ENCODE data around the gene GCAT. TPM values are rescaled to one million over a fixed set of nuclear protein-coding genes. Genes with fewer than 3 reads are reported as not detected.
"Not testable (repeated sequence)": the region's sequence is repeated elsewhere in the genome, so short reads cannot be mapped to it uniquely, and the experiment has no call there.

Gene GCAT
- total and polyA plus RNA-seq, 11 donors: 25.2 to 83.6 (median 39.7) TPM

- H3K4me3 ChIP-seq: no peak overlapping the region
- DNase-seq: no peak
- intact Hi-C loops (cut with DNase I): loop anchor here in 6 of 10 donors (2.0 to 10.0 kb wide), 7 partner anchors 98 to 170 kb away; partner anchors contain the start of genes NOL12 (in 2 of the 6) and TRIOBP (in 2 of the 6)
- no peaks in the 10 kb centered on the region for H3K9me3 ChIP-seq
- TF ChIP-seq POLR2A (IDR thresholded peaks at IDR 0.05) (no peak), CTCF (IDR thresholded peaks at IDR 0.05) (no peak)
- H3K4me1 ChIP-seq: no peaks in the 10 kb centered on the region
- WGBS, 4 donors: 91 to 94% (median 92%) methylated on average over 6 of the region's 6 CpGs
- H3K27me3 ChIP-seq: no peaks in the 10 kb centered on the region
- ATAC-seq: no peak
- no peak overlapping the region for H3K27ac ChIP-seq
- H3K36me3 ChIP-seq: no peaks in the 10 kb centered on the region
Measured at GRCh38 chr22:37792494-37792893, 15.2 kb upstream of the GCAT start.

GRCh38 chr22:37794376-37794775 lies 13.4 kb upstream of the GCAT start:
- no peak for DNase-seq
- Histone ChIP-seq H3K9me3 (no peaks in the 10 kb centered on the region), H3K27me3 (no peaks in the 10 kb centered on the region), H3K4me1 (no peaks in the 10 kb centered on the region), H3K36me3 (no peaks in the 10 kb centered on the region), H3K27ac (no peak overlapping the region), H3K4me3 (no peak overlapping the region)
- intact Hi-C loops (cut with DNase I): loop anchor here in 6 of 10 donors (5.0 to 10.0 kb wide), 6 partner anchors 100 to 172 kb away; partner anchors contain the start of genes NOL12 (in 2 of the 6) and TRIOBP (in 2 of the 6)
- no peak for ATAC-seq
- TF ChIP-seq POLR2A (IDR thresholded peaks at IDR 0.05): no peak
- WGBS, 4 donors: 73 to 83% (median 77%) methylated on average over 2 of the region's 2 CpGs

GRCh38 chr22:37796079-37796478 lies 11.7 kb upstream of the GCAT start:
- no peaks in the 10 kb centered on the region for H3K4me1 ChIP-seq
- no peaks in the 10 kb centered on the region for H3K9me3 ChIP-seq
- ATAC-seq (no peak), DNase-seq (no peak)
- intact Hi-C loops (cut with DNase I): loop anchor here in 5 of 10 donors (10.0 kb wide), 3 partner anchors 101 to 151 kb away; partner anchors contain the start of genes NOL12 (in 2 of the 5) and TRIOBP (in 2 of the 5)
- H3K36me3 ChIP-seq: no peaks in the 10 kb centered on the region
- 62 to 92% (median 77%) methylated on average over 3 of the region's 3 CpGs for WGBS, 4 donors
- TF ChIP-seq POLR2A (IDR thresholded peaks at IDR 0.05) (no peak), CTCF (IDR thresholded peaks at IDR 0.05) (no peak)
- H3K27ac ChIP-seq: no peak overlapping the region
- no peak overlapping the region for H3K4me3 ChIP-seq
- no peaks in the 10 kb centered on the region for H3K27me3 ChIP-seq

- not testable (repeated sequence) for H3K27me3 ChIP-seq, H3K4me1 ChIP-seq, H3K4me3 ChIP-seq, H3K36me3 ChIP-seq, DNase-seq, H3K27ac ChIP-seq, H3K9me3 ChIP-seq, ATAC-seq
- intact Hi-C loops (cut with DNase I): loop anchor here in 5 of 10 donors (10.0 kb wide), 3 partner anchors 102 to 152 kb away; partner anchors contain the start of genes NOL12 (in 2 of the 5) and TRIOBP (in 2 of the 5)
- 90 to 96% (median 92%) methylated on average over 7 of the region's 7 CpGs for WGBS, 4 donors
Measured at GRCh38 chr22:37797259-37797658, 10.5 kb upstream of the GCAT start.

- intact Hi-C loops (cut with DNase I): loop anchor here in 5 of 10 donors (10.0 kb wide), 3 partner anchors 103 to 153 kb away; partner anchors contain the start of genes NOL12 (in 2 of the 5) and TRIOBP (in 2 of the 5)
- Histone ChIP-seq H3K27me3 (peaks cover 0 to 2% (median 0%) of the 10 kb centered on the region in 9 donors), H3K9me3 (no peaks in the 10 kb centered on the region), H3K4me1 (peaks cover 0 to 11% (median 5%) of the 10 kb centered on the region in 12 donors), H3K36me3 (no peaks in the 10 kb centered on the region), H3K4me3 (no peak overlapping the region), H3K27ac (no peak overlapping the region)
- 51 to 65% (median 58%) methylated on average over 14 of the region's 14 CpGs for WGBS, 4 donors
- DNase-seq (no peak), ATAC-seq (no peak)
- TF ChIP-seq POLR2A (IDR thresholded peaks at IDR 0.05): no peak
- TF ChIP-seq CTCF (IDR thresholded peaks at IDR 0.05): no peak
Measured at GRCh38 chr22:37797874-37798500, 9.7 kb upstream of the GCAT start.

GRCh38 chr22:37799979-37800378 lies 7.8 kb upstream of the GCAT start:
- ATAC-seq, H3K27ac ChIP-seq, DNase-seq, H3K36me3 ChIP-seq, H3K4me3 ChIP-seq, H3K9me3 ChIP-seq, H3K27me3 ChIP-seq: not testable (repeated sequence)
- intact Hi-C loops (cut with DNase I): loop anchor here in 6 of 10 donors (5.0 to 10.0 kb wide), 5 partner anchors 45 to 155 kb away; partner anchors contain the start of genes NOL12 (in 2 of the 6) and TRIOBP (in 2 of the 6)
- 74 to 87% (median 80%) methylated on average over 9 of the region's 9 CpGs for WGBS, 4 donors
- peaks cover 0 to 25% (median 9%) of the 10 kb centered on the region in 12 donors for H3K4me1 ChIP-seq
